ENCODE data around the gene KRTAP10-1. TPM values are rescaled to one million over a fixed set of nuclear protein-coding genes. Genes with fewer than 3 reads are reported as not detected.

The KRTAP10-1 gene
- total RNA-seq, 3 donors from 2014 or later, result not detected

DNA sequence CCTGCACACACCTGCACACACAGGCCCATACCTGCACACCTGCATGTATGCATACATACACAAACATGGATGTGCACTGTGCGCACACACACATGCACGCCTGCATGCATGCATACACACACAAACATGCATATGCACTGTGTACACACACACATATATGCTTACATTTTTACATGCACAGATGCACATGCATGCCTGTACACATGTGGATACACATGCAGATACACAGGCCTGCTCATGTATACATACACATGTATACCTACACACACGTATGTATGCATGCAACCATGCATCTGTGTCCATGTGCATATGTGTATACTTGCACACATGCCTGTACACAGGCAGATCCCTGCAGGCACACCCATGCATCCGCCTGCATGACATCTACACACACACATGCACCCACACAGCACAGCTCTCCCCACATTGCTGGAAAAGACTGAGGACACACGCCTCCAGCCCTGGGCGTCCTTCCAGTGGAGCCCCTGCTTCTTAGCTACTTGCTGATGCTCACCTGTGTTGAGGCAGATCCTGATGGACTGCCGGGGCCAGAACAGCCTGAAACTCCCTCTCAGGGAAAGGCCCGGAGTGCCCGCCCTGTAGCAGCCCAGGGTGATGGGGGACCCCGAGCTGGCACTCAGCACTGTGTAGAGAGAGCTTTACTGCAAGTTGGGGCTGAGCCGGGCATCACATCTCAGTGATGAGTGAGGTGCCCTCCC lies 28.6 kb downstream of the KRTAP10-1 start:
- Histone ChIP-seq H3K36me3 (ENCODE audit: low read depth) (no peaks in the 10 kb centered on the region), H3K4me3 (no peak overlapping the region), H3K4me1 (ENCODE audit: low read depth) (peaks cover 3% of the 10 kb centered on the region), H3K9me3 (no peaks in the 10 kb centered on the region)
- intact Hi-C loops (cut with DNase I, micrococcal nuclease), result no loop called here
- TF ChIP-seq, protein P1, sequence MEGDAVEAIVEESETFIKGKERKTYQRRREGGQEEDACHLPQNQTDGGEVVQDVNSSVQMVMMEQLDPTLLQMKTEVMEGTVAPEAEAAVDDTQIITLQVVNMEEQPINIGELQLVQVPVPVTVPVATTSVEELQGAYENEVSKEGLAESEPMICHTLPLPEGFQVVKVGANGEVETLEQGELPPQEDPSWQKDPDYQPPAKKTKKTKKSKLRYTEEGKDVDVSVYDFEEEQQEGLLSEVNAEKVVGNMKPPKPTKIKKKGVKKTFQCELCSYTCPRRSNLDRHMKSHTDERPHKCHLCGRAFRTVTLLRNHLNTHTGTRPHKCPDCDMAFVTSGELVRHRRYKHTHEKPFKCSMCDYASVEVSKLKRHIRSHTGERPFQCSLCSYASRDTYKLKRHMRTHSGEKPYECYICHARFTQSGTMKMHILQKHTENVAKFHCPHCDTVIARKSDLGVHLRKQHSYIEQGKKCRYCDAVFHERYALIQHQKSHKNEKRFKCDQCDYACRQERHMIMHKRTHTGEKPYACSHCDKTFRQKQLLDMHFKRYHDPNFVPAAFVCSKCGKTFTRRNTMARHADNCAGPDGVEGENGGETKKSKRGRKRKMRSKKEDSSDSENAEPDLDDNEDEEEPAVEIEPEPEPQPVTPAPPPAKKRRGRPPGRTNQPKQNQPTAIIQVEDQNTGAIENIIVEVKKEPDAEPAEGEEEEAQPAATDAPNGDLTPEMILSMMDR (IDR thresholded peaks at IDR 0.05), result no peak
- ATAC-seq (no peak), DNase-seq (peak in 1 of 3 donors; percentile 16)

DNA sequence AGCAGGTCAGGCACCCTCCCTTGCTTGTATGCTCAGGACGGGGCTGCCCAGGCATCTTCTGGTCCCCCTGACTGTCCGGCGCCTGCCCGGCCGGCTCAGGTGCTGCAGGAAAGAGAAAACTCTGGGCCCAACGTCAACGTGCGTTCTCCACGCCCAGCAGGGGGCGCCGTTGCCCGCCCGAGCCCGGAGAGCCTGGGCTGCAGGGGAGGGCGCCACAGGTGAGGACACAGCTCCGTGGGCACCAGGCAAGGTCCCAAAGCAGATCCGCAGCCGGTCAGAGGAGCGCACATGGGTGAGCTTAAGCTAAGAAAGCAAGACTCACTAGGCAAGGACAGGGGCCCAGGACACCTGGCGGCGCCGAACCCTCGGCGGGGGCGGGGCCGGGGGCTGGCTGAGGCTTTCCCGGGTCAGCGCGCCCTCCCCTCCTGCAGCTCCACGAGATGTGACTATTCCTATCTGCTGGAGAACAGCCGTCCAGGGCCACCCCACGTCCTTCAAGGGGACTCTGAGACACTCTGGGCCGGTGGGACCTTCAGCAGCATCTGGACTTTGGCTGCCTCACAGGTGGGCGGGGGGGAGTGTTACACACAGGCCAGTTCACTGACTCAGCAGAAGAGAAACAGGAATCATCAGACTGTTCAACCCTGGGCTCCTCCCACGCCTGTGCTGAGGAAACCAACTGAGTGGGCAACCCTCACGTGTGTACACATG lies 29.3 kb downstream of the KRTAP10-1 start:
- no peaks in the 10 kb centered on the region for H3K36me3 ChIP-seq (ENCODE audit: low read depth)
- no peak overlapping the region for H3K4me3 ChIP-seq
- DNase-seq (peak; percentile 69 to 82 (median 72)), ATAC-seq (peak; percentile 85)
- H3K9me3 ChIP-seq, result no peaks in the 10 kb centered on the region
- H3K4me1 ChIP-seq (ENCODE audit: low read depth), result peaks cover 3% of the 10 kb centered on the region
- TF ChIP-seq, protein P1 (IDR thresholded peaks at IDR 0.05), result peak; percentile 57
- intact Hi-C loops (cut with DNase I, micrococcal nuclease), result no loop called here

DNA sequence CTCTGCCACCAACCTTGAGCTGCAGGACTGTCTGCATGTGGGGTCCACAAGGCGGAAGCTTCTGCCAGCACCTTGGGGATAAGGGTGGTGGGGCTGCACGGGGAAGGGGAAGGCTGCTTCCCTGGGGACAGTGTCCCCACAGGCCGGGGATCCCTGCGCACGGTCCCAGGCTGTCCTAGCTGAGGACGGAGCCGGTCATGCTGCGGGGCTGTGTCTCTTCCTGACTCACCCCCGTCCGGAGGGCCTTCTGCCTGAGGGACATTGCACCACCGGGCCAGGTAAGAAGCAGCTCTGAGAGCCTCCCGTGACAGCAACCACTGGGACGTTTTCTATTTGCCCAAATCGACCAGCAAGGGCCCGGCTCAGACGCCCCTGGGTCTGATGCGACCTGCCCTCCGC lies 29.9 kb downstream of the KRTAP10-1 start:
- Histone ChIP-seq H3K9me3 (no peaks in the 10 kb centered on the region), H3K4me3 (no peak overlapping the region), H3K36me3 (ENCODE audit: low read depth) (no peaks in the 10 kb centered on the region), H3K4me1 (ENCODE audit: low read depth) (peaks cover 3% of the 10 kb centered on the region)
- TF ChIP-seq, protein P1 (IDR thresholded peaks at IDR 0.05), result no peak
- DNase-seq (no peak), ATAC-seq (no peak)
- intact Hi-C loops (cut with DNase I, micrococcal nuclease), result no loop called here

DNA sequence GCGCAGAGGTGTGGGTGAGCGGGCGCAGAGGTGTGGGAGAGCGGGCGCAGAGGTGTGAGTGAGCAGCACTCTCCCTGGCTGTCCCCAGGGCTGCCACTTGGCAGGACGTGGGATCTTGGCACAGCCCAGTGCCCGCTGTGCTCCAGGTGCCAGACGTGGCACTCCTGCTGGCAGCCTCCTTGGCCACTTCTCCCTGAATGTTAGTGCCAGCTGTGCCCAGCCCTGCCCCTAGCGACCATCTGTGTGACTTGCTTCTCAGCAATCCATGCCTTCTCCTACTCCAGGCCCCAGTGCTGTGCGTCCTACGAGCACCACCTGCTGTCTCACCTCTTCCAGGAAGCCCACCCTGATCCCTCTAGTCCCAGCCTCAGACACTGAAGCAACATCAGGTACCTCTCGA lies 30.5 kb downstream of the KRTAP10-1 start:
- Histone ChIP-seq H3K4me1 (ENCODE audit: low read depth) (peaks cover 3% of the 10 kb centered on the region), H3K4me3 (no peak overlapping the region), H3K36me3 (ENCODE audit: low read depth) (no peaks in the 10 kb centered on the region), H3K9me3 (no peaks in the 10 kb centered on the region)
- TF ChIP-seq, protein P1 (IDR thresholded peaks at IDR 0.05), result peak; percentile 29
- DNase-seq (peak in 2 of 3 donors; percentile 75 to 79), ATAC-seq (peak; percentile 85)
- intact Hi-C loops (cut with DNase I, micrococcal nuclease), result no loop called here

DNA sequence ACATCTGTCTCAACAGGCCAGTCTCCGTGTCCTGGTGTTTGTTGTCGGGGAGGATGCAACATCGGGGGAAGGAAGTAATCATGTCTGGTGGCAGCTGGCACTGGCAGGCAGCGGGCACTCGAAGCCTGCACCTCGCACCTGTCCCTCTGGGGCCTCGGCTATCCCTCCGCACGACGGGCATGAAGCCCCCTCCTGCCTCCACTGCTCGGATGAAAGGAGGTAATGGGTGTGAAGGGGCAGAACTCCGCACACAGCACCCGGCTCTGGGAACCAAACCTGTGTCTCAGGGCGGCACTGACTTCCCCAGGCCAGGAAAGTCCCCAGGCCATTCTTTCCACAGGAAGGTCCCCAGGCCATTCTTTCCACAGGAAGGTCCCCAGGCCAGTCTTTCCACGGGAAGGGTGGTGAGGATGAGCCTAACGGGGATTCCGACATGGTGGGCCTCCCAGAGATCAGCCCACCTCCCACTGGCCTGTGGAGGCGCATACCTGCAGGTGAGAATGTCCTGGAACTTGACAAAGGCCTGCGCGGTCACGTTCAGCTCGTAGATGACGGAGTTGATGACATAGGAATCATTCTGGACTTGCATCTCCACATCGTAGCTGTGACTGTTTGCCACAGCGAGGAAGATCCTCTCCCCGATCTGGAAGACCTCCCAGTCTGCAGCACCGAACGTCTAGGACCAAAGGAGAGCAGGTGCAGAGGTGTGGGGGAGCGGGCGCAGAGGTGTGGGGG lies 31.1 kb downstream of the KRTAP10-1 start:
- no peak for DNase-seq
- intact Hi-C loops (cut with DNase I, micrococcal nuclease), result no loop called here
- no peak overlapping the region for H3K4me3 ChIP-seq
- H3K36me3 ChIP-seq (ENCODE audit: low read depth), result no peaks in the 10 kb centered on the region
- TF ChIP-seq, protein P1 (IDR thresholded peaks at IDR 0.05), result no peak
- ATAC-seq, result no peak
- H3K4me1 ChIP-seq (ENCODE audit: low read depth), result peaks cover 3% of the 10 kb centered on the region
- H3K9me3 ChIP-seq, result no peaks in the 10 kb centered on the region

Measured in mucosa of descending colon (tissue), 3 donors.